OCI-LY1 (cell line): Measurements from ENCODE around the gene DDOST.

Experiments
- CTCF ChIP-seq: fragments of 200-600 bp; sonication (generic), shearing (Covaris generic); IDR thresholded peaks from 2 replicates; pipeline ENCODE4 v1.5.1; 2017; ENCODE audit warnings: mild to moderate bottlenecking, antibody characterized with exemption, low read length, moderate library complexity, mixed read lengths
- EZH2 ChIP-seq: fragments of 200-600 bp; sonication (generic), shearing (Covaris generic); IDR thresholded peaks from 2 replicates; pipeline ENCODE4 v1.8.0; 2017; ENCODE audit warnings: borderline replicate concordance, mixed run types, mild to moderate bottlenecking, antibody characterized with exemption, low read length, moderate library complexity, mixed read lengths

DNA sequence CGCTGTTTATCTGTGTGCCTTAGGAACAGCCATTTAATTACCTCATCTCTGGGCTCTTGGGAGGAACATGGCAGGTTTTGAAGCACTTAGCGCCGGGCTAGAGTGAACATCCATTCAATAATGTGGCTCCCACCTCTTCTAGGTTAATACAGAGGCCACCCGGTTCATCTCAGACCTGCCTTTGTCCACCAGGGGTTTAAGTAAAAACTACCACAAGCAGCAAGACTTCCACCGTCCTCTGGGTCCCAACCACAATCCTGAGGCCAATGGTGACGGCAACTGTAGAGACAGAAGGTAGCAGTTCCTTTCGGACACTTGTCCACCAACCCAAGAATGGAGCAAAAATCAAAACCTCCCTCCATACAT, 924 bp upstream of the DDOST start:
- TF ChIP-seq CTCF (no peak), EZH2 (no peak)
